HTERT RPE-1 (cell line): ENCODE data around the gene UACA.
"Not testable (repeated sequence)": the region's sequence is repeated elsewhere in the genome, so short reads cannot be mapped to it uniquely, and the experiment has no call there.

Experiments used
- in situ Hi-C: fragments of 300-500 bp; cut with MboI; formaldehyde crosslinking; loops from 4 replicates; pipeline ENCODE4 v1.14.3; 2020; ENCODE audit warnings: low sequenced_read_pairs

The UACA gene

DNA sequence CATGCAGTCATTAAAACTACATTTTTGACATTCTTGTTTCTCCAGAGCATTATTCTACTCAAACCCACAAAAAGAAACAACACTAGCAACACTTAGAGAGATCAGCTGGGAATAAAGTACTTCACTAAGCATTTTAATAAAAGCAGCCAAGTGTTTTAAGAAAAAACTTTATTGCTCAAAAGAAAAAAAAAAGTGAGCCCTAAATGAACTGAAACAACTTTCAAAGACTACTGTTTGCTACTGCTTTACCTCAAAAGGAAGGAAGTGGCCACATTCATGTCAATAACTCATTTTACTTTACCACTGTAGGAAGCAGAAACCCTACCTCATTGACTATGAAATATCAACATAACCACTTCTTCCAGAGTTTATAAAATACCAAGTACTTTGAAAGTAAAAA lies 91.3 kb downstream of the UACA start:
- in situ Hi-C loops: no loop called here

DNA sequence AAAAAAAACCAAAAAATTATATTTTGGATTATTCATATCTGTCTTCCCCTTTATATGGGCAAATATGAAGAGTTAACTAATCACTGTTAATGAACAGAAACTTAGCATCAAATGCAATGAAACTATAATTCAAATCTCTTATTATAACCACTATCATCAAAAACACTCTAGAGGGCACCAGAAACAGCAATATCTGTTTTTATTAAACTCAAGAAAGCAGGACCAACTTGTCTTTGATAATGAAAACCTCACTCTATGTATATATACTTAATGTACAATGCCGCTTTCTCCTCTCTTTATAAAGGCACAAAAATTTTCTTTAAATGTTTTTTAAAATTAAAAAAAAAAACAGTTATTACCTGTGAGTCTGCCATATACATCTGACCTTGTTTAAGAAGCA lies 92.7 kb downstream of the UACA start:
- in situ Hi-C loops: no loop called here

DNA sequence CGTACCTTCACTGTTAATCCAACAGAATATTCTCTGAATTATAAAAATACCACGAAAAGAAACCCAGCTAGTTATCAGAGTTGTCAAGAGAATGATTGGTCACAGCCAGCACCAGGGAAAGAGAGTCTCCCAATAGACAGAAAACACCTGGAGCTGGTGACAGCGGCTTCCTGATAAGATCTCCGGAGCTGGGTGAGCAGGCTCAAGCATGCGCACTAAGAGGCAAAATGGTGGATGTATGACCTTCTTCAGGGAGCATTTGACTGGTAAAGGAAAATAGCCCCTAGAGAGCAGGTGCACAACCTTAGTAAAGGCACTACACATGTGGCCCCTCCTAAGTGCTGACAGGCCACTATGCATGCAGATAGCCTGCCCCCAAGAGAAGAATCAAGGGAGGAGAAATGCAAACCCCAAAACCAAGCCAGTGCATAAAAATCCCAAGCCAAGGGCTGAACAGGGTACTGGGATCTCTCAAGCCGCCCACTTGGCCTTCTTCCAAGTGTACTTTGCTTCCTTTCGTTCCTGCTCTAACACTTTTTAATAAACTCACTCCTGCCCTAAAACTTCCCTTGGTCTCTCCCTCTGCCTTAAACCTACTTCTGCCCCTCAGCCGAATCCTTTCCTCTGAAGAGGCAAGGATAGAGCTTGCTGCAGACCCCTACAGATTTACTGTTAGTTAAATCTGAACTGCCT lies 93.2 kb downstream of the UACA start:
- in situ Hi-C loops: no loop called here

DNA sequence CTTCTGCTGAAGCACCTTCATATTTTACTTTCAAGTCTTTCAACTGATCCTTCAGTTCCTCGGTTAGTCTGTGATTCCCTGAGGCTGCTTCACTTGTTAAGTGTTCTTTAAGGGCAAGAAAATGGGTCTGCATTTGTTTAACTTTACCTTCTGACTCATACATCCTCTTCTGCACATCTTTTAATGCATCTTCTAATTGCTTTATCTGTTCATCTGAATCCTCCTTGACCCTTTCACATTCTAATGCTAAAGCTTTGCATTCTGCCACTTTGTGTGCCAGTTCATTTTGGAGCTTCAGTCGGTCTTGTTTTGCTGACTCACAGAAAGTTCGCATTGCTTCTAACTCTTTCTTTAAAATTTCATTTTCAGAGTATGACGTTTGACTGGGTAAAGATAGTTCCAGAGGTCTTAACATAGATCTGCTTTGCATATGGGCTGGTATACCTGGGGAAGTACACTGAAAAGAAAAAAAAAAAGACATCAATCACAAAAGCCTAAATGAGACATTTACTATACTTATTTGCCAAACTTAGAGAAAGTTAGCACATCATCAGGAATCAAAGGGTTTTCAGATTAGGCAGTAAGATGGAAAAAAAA lies 94.3 kb downstream of the UACA start:
- in situ Hi-C loops: no loop called here

DNA sequence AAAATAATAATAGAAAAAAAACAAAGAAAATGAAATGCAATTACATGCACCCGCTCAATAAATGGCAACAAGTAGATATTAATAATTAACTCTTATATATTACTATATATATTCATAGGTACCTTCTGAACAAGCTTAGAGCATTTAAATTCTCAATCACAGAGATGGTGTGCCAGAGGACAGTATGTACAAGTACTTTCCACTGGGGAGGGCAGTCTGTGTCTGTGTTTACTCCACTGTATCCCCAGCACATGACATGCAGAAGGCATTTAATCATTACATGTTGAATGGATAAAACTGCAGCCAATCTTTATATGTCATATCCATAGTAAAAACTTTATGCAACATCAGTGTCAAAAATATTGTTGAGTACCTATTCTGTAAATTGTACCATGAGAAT lies 97.8 kb downstream of the UACA start:
- in situ Hi-C loops: no loop called here

DNA sequence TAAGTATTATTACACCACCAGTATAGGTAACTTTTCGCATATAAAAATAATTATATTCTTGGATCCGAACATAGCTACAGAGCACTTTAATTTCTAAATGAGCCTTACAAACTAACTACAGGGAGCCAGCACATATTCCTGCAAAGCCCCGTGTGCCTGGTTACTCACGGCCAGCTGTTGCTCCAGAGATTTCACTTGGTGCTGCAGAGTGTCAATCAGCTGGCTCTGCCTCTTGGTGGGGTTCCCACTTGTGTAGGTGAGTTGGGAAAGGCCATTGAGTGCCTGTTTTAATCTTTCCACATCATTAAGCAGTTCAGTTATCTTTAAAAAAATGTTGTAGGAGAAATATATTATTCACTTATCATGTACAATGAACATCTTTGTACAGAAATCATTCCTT lies 98.9 kb downstream of the UACA start:
- in situ Hi-C loops: no loop called here

DNA sequence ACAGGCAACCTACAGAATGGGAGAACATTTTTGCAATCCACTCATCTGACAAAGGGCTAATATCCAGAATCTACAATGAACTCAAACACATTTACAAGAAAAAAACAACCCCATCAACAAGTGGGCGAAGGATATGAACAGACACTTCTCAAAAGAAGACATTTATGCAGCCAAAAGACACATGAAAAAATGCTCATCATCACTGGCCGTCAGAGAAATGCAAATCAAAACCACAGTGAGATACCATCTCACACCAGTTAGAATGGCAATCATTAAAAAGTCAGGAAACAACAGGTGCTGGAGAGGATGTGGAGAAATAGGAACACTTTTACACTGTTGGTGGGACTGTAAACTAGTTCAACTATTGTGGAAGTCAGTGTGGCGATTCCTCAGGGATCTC lies 100.3 kb downstream of the UACA start:
- in situ Hi-C loops: not testable (repeated sequence)

DNA sequence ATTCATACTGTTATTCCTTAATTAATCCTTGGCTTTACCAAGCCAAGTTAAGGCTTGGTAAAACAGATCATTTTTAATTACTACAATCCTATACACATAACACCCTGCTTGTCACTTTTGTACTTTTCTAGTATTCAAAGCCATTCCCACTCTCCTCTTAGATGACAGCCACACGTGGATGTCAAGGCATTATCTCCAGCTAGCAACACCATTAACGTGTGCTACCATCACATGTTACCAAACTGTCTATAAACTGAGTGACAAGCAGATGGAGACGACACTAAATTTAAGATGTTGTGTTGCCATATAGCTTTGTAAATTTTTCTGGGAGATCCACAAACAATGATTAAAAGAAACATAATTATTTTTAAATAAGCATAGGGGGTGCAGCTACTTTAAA lies 103.7 kb downstream of the UACA start:
- in situ Hi-C loops: no loop called here

DNA sequence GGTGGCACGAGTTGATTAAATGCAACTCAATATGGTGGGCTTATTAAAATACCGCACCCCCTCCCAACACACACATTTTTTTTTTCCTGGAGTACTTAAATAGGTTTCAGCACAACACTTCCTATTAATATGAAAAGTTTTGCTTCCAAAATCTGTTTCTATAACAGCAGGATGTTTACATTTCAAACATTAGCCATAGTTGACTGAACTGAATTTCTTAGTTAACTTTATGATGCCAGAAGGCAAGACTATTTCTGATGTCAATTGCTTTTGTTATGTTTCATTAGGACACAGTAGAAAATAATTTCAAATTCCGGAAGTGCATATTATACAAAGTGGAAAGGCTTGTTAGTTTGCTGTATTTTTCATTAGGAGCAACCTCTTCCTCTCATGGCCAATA lies 104.7 kb downstream of the UACA start:
- in situ Hi-C loops: no loop called here

DNA sequence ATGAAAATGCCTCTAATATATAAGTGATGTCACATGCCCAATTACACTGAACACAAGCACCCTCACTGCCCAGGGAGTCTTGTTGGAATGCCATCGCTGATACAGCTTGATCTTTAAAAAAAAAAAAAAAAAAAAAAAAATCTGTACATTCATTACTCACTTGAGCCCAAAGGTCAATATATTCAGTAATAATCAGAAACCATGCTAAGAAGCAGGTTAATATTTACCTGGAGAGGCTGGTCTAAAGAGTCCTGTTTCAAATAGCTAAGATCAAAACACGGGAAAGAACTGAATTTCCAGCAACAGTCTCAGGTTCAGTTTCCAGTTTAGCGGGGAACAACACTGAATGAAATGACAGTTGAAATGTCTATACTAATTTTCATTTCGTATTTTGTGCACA lies 109.9 kb downstream of the UACA start:
- in situ Hi-C loops: no loop called here

DNA sequence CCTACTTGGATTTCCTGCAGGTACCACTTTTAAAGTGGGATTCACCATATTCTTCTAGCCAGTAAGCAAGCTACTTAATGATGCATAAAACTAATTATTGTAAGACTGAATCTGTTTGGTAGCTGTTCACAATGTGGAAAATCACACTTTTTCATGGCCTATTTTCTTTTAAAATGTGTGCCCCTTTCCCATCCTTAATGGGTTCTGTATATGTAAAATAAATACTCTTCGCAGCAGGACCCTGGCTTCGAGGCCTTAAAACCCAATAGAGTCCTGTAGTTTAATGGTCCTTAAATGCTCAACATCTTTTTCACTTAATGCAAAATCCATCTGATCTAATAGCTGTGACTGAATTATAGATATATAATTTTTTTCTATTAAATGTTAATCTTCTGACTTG lies 111.0 kb downstream of the UACA start:
- in situ Hi-C loops: no loop called here

DNA sequence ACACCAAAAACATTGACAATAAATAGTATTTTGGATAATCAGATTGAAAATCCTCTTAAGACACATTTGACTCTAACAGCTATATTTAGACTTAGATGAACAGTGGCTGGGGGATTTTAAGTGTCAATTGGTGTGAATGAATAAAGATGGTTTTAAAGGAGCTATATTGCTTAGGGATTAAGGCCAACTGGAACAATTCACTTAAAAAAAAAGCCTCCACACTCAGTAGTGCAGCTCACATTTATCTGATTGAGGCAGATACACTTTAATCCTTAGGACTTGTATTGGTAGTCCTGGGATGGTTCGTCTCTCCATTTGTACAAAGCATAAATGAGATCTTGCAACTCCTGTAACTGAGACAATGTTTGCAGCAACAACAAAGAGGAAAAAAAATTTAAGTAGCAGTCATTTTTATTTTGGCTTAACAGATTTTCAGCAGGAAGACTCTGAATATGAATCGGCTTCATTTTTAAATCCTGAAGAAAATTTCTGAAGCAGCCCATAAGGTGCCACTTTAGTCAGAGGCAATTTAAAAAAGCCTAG lies 112.0 kb downstream of the UACA start:
- in situ Hi-C loops: no loop called here

DNA sequence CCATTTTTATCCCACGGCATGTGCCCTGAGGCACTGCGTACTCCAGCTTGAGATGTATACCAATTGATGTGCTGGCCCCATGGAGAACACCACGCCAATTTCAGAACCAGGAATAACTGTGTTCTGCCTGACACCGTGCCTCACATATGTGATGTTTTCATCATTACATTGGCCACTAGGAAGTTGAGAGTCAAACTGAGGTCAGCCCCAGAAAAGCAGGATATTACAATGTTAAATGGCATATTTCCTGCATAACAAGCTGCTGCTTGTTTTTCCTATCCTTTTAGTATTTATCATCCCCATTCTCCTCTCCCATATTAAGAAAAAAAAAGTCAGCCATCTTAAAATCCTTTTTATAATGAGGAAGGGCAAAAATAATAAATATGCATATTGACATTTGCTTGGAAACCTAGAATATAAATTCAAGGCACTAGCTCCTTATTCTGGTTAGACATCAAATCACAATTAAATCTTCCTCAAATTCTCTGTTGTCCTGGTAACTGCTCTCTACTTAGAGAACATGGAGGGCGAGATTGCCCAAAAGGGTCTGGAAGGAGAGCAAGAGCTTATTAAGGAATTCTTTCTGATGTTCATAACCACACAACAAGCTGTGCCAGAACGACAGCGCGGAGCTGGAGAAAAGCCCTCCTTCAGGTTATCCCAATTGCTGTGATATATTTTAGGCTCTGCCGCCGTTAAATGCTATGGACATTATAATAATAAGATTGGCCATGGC lies 112.6 kb downstream of the UACA start:
- in situ Hi-C loops: no loop called here

DNA sequence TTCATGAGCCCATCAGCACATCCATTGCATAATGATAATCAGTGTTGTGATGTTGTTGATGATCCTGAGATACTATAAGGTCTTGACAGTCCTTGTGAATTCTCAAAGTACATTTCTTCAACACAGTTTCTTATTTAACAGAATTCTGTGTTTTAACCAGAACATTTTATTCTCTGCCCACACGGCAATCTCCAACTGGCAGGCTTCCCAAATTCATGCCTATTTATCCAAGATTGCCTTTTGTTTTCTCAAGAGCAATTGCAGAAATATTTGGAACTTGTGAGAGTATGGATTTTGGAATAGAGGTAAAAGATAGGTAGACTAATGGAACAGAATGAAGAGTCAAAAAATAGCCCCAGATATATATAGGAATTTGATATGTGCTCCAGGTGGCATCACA lies 116.0 kb downstream of the UACA start:
- in situ Hi-C loops: no loop called here

DNA sequence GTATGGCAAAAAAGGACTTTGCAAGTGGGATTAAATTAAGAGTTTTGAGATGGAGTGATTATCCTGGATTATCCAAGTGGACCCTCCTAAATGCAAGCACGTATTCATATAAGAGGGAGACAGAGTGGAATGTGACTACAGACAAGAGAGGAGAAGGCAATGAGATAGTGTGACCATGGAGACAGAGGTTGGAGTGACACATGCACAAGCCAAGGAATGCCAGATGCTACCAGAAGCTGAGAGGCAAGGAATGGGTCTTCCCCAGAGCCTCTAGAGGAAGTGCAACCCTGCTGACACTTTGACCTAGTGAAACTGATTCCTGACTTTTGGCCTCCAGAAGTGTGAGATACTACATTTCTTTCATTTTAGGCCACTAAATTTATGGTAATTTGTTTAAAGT lies 117.2 kb downstream of the UACA start:
- in situ Hi-C loops: no loop called here

DNA sequence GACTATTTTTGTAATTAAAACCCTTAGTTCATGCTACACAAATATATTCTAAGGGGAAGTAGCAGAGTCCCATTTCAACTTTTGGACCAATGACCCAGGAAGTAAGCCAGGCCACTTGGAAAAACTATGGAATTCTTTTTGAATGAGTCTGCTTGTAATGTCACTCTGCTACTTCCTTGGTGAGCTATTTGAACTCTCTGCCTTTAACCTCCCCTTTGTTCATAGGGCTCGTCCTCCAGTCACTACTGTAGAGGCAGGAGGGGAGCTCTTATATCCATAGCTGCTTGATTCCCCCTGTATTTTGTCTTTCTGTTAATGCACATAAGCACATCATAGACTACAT lies 119.6 kb downstream of the UACA start:
- in situ Hi-C loops: no loop called here

DNA sequence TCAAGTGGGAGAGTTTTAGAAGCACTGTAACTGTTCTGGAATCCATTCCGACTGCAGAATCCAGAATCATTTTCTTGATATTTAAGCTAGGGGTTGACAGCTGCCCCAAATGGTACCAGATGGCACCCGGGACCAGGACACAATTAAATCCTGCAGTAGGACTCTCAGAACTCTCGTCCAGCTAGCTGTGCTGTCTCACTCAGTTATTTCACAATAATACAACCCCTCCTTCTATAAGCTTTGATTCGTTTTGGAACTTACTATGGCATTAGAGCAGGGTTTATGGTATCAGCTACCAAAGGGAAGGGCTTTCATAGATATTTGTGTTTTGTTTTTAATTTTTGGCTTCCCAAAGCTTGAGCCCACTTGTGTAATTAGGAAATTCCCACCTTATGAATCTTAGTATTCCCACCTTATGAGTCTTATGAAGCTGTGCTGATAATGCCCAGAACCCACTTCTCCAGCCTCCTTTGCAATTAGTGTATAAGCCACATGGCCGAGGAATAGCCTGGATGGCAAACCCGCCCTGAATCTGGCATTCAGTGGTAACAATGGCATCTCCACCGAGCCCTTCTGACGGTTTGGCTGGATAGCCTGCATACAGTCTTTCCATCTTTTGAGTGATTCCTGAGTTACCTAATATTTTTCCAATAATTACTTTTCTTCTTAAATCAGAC lies 120.1 kb downstream of the UACA start:
- in situ Hi-C loops: no loop called here

DNA sequence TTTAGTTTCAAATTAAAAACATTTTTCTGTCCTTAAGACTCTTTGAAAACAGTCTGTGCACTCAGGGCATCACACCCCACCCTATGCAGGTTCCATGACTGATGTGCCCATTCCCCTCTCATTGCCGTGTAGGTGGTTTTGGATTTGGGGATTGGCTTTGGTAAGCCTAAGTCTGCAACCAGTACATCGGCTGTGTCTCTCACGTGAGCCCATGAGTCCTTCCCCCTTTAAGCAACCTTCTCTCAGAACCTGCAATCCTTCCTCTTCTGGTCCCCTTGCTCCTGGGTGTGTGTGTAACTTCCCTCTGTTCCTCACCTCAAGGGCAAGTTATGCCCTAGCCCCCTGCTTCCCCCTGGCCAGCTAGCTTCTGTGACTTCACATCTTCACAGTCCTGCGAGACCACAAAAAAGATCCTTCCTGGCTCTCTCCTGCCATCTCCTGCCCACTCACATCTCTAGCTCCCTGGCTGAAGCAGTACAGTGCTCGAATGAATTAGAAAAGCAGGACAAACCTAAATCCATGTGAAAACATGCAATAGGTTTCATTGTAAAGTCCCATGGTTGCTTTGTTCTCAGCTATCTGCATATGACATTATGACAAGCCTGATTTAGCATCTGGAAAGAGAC lies 126.7 kb downstream of the UACA start:
- in situ Hi-C loops: no loop called here

DNA sequence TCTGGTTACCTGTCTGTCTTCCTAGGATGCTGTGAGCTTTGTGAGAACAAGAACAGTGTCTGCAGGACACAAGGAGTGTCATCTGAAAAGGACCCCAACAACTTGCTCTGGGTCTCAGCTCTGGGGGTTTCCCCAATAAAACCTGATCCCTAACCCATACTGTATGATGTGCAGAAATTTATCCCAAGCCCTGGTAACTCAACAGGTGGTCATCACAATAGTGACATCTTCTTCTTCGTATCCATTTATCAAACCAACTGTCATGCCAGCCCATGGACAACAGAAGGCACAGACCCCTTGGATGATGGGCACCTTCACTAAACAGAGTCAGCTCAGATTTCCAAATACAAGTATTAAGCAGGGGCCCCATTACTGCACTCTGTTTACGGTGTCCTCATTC lies 127.5 kb downstream of the UACA start:
- in situ Hi-C loops: no loop called here

DNA sequence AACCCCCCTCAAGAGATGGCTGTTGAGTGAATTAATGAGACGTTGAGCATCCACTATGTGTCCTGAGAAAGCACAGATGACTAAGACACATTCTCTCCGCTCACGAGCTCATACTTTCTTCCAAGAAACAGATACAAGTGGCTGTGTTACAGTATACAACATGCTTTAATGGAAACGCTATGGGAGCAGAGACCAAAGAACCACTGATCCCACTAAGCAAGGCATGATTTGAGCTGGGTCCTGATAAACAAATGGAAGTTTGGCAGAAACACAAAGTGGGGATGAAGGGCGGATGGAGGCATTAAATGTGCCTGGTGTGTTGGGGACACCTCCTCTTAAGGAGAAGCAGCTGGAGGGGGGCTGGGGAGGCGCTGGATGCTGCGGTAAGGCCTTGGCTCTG lies 129.4 kb downstream of the UACA start:
- in situ Hi-C loops: no loop called here

DNA sequence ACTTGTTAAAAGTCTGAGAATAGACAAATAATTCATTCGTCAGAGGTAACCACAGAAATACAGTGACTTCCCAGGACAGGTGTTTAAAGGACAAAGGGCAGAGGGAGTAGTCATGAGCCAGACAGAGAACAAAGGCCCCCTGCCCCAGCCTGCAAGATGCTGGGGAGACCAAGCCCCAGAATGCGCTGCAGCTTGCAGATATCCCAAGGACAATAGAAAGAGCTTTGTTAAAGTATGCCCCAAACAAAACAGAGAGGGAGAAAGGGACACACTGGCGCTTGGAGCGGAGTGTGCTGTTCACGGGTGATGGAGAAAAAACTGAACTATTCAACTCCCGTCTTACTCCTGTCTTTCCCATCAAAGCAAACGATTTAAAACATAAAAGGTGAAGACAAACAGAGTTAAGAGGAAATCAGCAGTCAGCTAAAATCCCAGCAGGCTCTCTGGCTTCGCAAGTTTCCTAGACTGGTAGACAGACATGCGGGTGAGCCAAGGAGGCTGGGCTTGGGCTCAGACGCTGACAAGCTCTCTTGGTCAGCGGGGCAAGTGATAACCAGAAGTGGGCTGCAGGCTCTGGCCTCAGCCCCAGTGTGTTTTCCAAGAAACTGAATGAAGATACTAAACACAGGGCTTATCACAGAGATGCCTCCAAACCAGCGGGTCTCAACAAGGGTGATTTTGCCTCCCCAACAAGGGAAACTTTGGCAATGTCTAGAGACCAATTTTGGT lies 130.1 kb downstream of the UACA start:
- in situ Hi-C loops: no loop called here
